HepG2 (cell line): ENCODE measurements around the gene MED28. TPM values are rescaled to one million over a fixed set of nuclear protein-coding genes. Genes with fewer than 3 reads are reported as not detected.
A peak's percentile ranks its signal among the peaks of the same experiment; 100 is the strongest.

ENCODE experiments used
- ATAC-seq: fragments of 200-7000 bp; cut with Tn5 transposase; 3 replicates; pipeline ENCODE4 v1.9.1; 2020; ENCODE audit warnings: mild to moderate bottlenecking, moderate library complexity
- BruUV-seq: library from RNA; stranded (reverse); fragments of 400-500 nt; replicated peaks from 2 replicates; lab custom pipeline; 2021; lab: Mats Ljungman, UMichigan
- CTCF ChIA-PET: fragments of 300-600 bp; formaldehyde crosslinking; extraction: SDS; loops from one replicate; lab custom pipeline; 2021; ENCODE audit warnings: low total read pairs, inconsistent platforms, low intra/inter-chr PET ratio; lab: Yijun Ruan, JAX
- POLR2A ChIA-PET: fragments of 350-600 bp; sonication (Branson Sonifier 250); formaldehyde crosslinking; loops from one replicate; lab custom pipeline; 2020; ENCODE audit warnings: antibody characterized with exemption, inconsistent platforms; lab: Yijun Ruan, JAX
- DNase-seq: peaks from one replicate; pipeline ENCODE4 v3.0.0-alpha.2; 2015; ENCODE audit warnings: low spot score
- FAIRE-seq: peaks from 3 replicates; lab custom pipeline; 2011; peaks lifted over from hg19 to GRCh38; lab: Jason Lieb, UNC
- H2AFZ ChIP-seq: one replicate; pipeline ENCODE4 v1.6.1; 2011; ENCODE audit warnings: low read length, inconsistent platforms
- H3K27ac ChIP-seq: fragments of 300-600 bp; 3 replicates; pipeline ENCODE4 v1.8.0; 2011; ENCODE audit warnings: mixed run types, mild to moderate bottlenecking, mixed read lengths, low read length, inconsistent platforms; ENCODE audit not compliant: insufficient read depth; ENCODE audit errors: extremely low read length
- H3K27me3 ChIP-seq, 2 experiments: fragments of 200-600 bp in 1 of 2; 2 replicates in 1 of 2; 3 replicates in 1 of 2; pipeline versions ENCODE4 v1.6.0 to v1.8.0; 2011; ENCODE audit warnings: low read length in 2 of 2, mild to moderate bottlenecking in 2 of 2, moderate library complexity in 2 of 2, inconsistent platforms in 1 of 2; ENCODE audit not compliant: insufficient read depth in 2 of 2, control insufficient read depth in 1 of 2
- H3K36me3 ChIP-seq, 2 experiments: fragments of 200-600 bp in 1 of 2; replicated peaks in 1 of 2; 2 replicates in 1 of 2; 3 replicates in 1 of 2; pipeline versions ENCODE4 v1.5.1 to v1.8.0; 2011; ENCODE audit warnings: low read length in 2 of 2, inconsistent platforms in 1 of 2; ENCODE audit not compliant: insufficient read depth in 2 of 2, control insufficient read depth in 1 of 2
- H3K4me1 ChIP-seq: 2 replicates; pipeline ENCODE4 v1.5.1; 2012; ENCODE audit warnings: low read length, inconsistent platforms; ENCODE audit not compliant: insufficient read depth
- H3K4me2 ChIP-seq: 2 replicates; pipeline ENCODE4 v1.6.0; 2011; ENCODE audit warnings: low read depth, low read length, inconsistent platforms
- H3K4me3 ChIP-seq, 3 experiments: fragments of 200-600 bp in 1 of 3; sonication (generic), shearing (Covaris generic) in 1 of 3; replicated peaks in 1 of 3; 2 replicates each; pipeline ENCODE4 v1.5.1; 2011 to 2016; ENCODE audit warnings: low read length in 3 of 3, inconsistent platforms in 2 of 3, low read depth in 2 of 3, mild to moderate bottlenecking in 2 of 3, control low read depth in 1 of 3, mixed read lengths in 1 of 3; ENCODE audit not compliant: insufficient read depth in 1 of 3
- H3K79me2 ChIP-seq: one replicate; pipeline ENCODE4 v1.6.1; 2011; ENCODE audit warnings: low read length, inconsistent platforms; ENCODE audit not compliant: insufficient read depth
- H3K9ac ChIP-seq: 2 replicates; pipeline ENCODE4 v1.6.0; 2011; ENCODE audit warnings: mild to moderate bottlenecking, low read depth, low read length, inconsistent platforms; ENCODE audit not compliant: insufficient read depth
- H3K9me3 ChIP-seq: 2 replicates; pipeline ENCODE4 v1.5.1; 2012; ENCODE audit warnings: mild to moderate bottlenecking, low read length
- H4K20me1 ChIP-seq: 2 replicates; pipeline ENCODE4 v1.6.0; 2011; ENCODE audit warnings: inconsistent platforms, mild to moderate bottlenecking, low read length, moderate library complexity; ENCODE audit not compliant: insufficient read depth
- ASH2L ChIP-seq: fragments of 300-600, 200-600 bp; sonication (generic); IDR thresholded peaks from 2 replicates; pipeline ENCODE4 v1.7.0; 2017; ENCODE audit warnings: low read depth, mild to moderate bottlenecking, moderate library complexity, mixed read lengths, low read length; ENCODE audit not compliant: insufficient read length
- ATF7-NPFF ChIP-seq: sonication (generic); formaldehyde crosslinking; IDR thresholded peaks from 2 replicates; pipeline ENCODE4 v1.8.1; 2023; ENCODE audit warnings: mild to moderate bottlenecking, low read depth, missing genetic modification reagents, moderate library complexity
- DMAP1 ChIP-seq: IDR thresholded peaks from 2 replicates; pipeline ENCODE4 v1.6.1; 2016
- JUNB ChIP-seq: sonication (generic); formaldehyde crosslinking; IDR thresholded peaks from 2 replicates; pipeline ENCODE4 v1.8.0; 2022; ENCODE audit warnings: missing genetic modification reagents, mild to moderate bottlenecking, borderline replicate concordance
- MAFK ChIP-seq, 2 experiments: IDR thresholded peaks in 1 of 2; conservative IDR thresholded peaks in 1 of 2; 2 replicates each; pipeline ENCODE4 v1.6.1; 2011; ENCODE audit warnings: improper control_type of control experiment in 2 of 2, low read length in 2 of 2
- MIXL1 ChIP-seq: IDR thresholded peaks from 2 replicates; pipeline ENCODE4 v1.6.1; 2016
- MTA1 ChIP-seq: sonication (generic); formaldehyde crosslinking; IDR thresholded peaks from 2 replicates; pipeline ENCODE4 v1.4.0; 2020; ENCODE audit warnings: missing genetic modification reagents, mild to moderate bottlenecking, borderline replicate concordance
- POLR2AphosphoS5 ChIP-seq: IDR thresholded peaks from 2 replicates; pipeline ENCODE4 v1.6.1; 2012; ENCODE audit warnings: low read depth, low read length
- SIN3A ChIP-seq: IDR thresholded peaks from 2 replicates; pipeline ENCODE4 v1.6.1; 2011; ENCODE audit warnings: low read depth, mild to moderate bottlenecking, control low read depth, low read length, borderline replicate concordance
- SIX1 ChIP-seq: sonication (generic); formaldehyde crosslinking; IDR thresholded peaks from 2 replicates; pipeline ENCODE4 v1.4.0; 2020; ENCODE audit warnings: missing genetic modification reagents, borderline replicate concordance
- SIX4 ChIP-seq: sonication (generic); formaldehyde crosslinking; IDR thresholded peaks from 2 replicates; pipeline ENCODE4 v1.4.0; 2020; ENCODE audit warnings: missing genetic modification reagents
- TAF15 ChIP-seq: fragments of 200-400 bp; formaldehyde crosslinking; IDR thresholded peaks from one replicate; pipeline ENCODE4 v1.6.1; 2018; ENCODE audit warnings: mild to moderate bottlenecking, low read depth, low read length; ENCODE audit not compliant: poor library complexity, severe bottlenecking
- USF2 ChIP-seq, 2 experiments: sonication (generic) in 1 of 2; formaldehyde crosslinking in 1 of 2; IDR thresholded peaks; 2 replicates each; pipeline versions ENCODE4 v1.5.1 to v1.6.1; 2011 to 2020; ENCODE audit warnings: borderline replicate concordance in 1 of 2, low read depth in 1 of 2, low read length in 1 of 2, mild to moderate bottlenecking in 1 of 2, missing genetic modification reagents in 1 of 2, moderate library complexity in 1 of 2
- ZMYM4 ChIP-seq: sonication (generic); formaldehyde crosslinking; IDR thresholded peaks from 2 replicates; pipeline ENCODE4 v1.8.1; 2023; ENCODE audit warnings: mild to moderate bottlenecking, missing genetic modification reagents
- ZNF24 ChIP-seq: fragments of 450-650 bp; IDR thresholded peaks from 2 replicates; pipeline ENCODE4 v1.6.1; 2017; ENCODE audit warnings: antibody characterized with exemption, mild to moderate bottlenecking
- ZNF430 ChIP-seq: sonication (generic); formaldehyde crosslinking; IDR thresholded peaks from 2 replicates; pipeline ENCODE4 v1.9.0; 2021; ENCODE audit warnings: mild to moderate bottlenecking, missing genetic modification reagents
- ZNF639 ChIP-seq: conservative IDR thresholded peaks from 2 replicates; pipeline ENCODE4 v1.6.1; 2018; ENCODE audit warnings: missing genetic modification reagents
- ZNF652 ChIP-seq: IDR thresholded peaks from 2 replicates; pipeline ENCODE4 v1.6.1; 2016; ENCODE audit warnings: low read depth, borderline replicate concordance
- ZSCAN29 ChIP-seq: sonication (generic); formaldehyde crosslinking; conservative IDR thresholded peaks from 2 replicates; pipeline ENCODE4 v1.4.0; 2020; ENCODE audit warnings: mild to moderate bottlenecking, missing genetic modification reagents
- ZSCAN31 ChIP-seq: sonication (generic); formaldehyde crosslinking; IDR thresholded peaks from 2 replicates; pipeline ENCODE4 v1.5.0; 2020; ENCODE audit warnings: low read depth, mild to moderate bottlenecking, missing genetic modification reagents
- WGBS: methylation state at CpG from one replicate; pipeline ENCODE4 v1.1.6; 2017; ENCODE audit warnings: low lambda C conversion rate; 5-methylcytosine and 5-hydroxymethylcytosine counted together
- in situ Hi-C: cut with HindIII; loops from 2 replicates; pipeline ENCODE4 v1.10.0; 2017; ENCODE audit warnings: low pct_unique_long_range_greater_than_20kb; ENCODE audit not compliant: extremely low pct_ligation_motif_present
- intact Hi-C: fragments of 100-400 bp; cut with micrococcal nuclease; formaldehyde crosslinking; loops from one replicate; pipeline ENCODE4 v1.10.0; 2022; ENCODE audit not compliant: unreplicated experiment
- polyA plus RNA-seq, 8 experiments: library from polyadenylated mRNA; depleted of rRNA in 3 of 8; stranded (reverse) in 7 of 8; unstranded in 1 of 8; fragments of >200 nt; fragmentation: Illumina TruSeq in 4 of 8; extraction: Trizol in 4 of 8; gene quantifications; 2 replicates each; pipeline versions ENCODE4 v1.2.1 to v1.2.3, GENCODE V29; 2011 to 2016; ENCODE audit warnings: low read depth in 4 of 8, missing spikeins in 1 of 8, mixed read lengths in 1 of 8; ENCODE audit not compliant: insufficient read depth in 1 of 8
- total RNA-seq, 5 experiments: library from RNA; depleted of rRNA; stranded (reverse); fragments of >200 nt; fragmentation: Illumina TruSeq; extraction: Trizol; gene quantifications; 2 replicates each; pipeline ENCODE4 v1.2.3, GENCODE V29; 2016; ENCODE audit warnings: low read depth in 1 of 5

Gene MED28
- total and polyA plus RNA-seq, 2 of the 13 experiments (the other 11 are each of a cell fraction or from before 2014, with no cell fraction given), result 41.3 to 65.7 TPM

- WGBS, result 4% methylated on average over 3 of the region's 3 CpGs
- FAIRE-seq (no peak), ATAC-seq (peak; percentile 37), DNase-seq (no peak)
- no peaks in the 10 kb centered on the region for H3K9me3 ChIP-seq
- no TSS peak for BruUV-seq
- intact Hi-C loops, result no loop called here
- no peaks in the 10 kb centered on the region for H4K20me1 ChIP-seq
- H3K79me2 ChIP-seq, result no peaks in the 10 kb centered on the region
- H3K27me3 ChIP-seq, result no peaks in the 10 kb centered on the region; a peak in 1 of 5 replicates
- CTCF ChIA-PET, result no interaction called here
- no peak overlapping the region for H3K4me3 ChIP-seq
- no peaks in the 10 kb centered on the region for H3K36me3 ChIP-seq
- H3K27ac ChIP-seq, result no peak overlapping the region
- H3K9ac ChIP-seq, result no peak overlapping the region
- peaks cover 17% of the 10 kb centered on the region for H3K4me1 ChIP-seq
- no peak overlapping the region for H3K4me2 ChIP-seq
- TF ChIP-seq ZNF639 (CRISPR knock-in tag) (no peak), ZNF430 (CRISPR knock-in tag) (no peak), ZSCAN31 (CRISPR knock-in tag) (no peak), USF2 (IDR thresholded peaks at IDR 0.05; ENCODE audit: low read depth, low read length) (no peak), USF2 (CRISPR knock-in tag; IDR thresholded peaks at IDR 0.05; ENCODE audit: borderline replicate concordance) (no peak), POLR2AphosphoS5 (no peak), ZMYM4 (CRISPR knock-in tag) (no peak), JUNB (CRISPR knock-in tag) (no peak), ZNF652 (no peak), SIX4 (CRISPR knock-in tag) (no peak), MTA1 (no peak), MAFK (conservative IDR thresholded peaks at IDR 0.05 in 1 of 2, IDR thresholded peaks at IDR 0.05 in 1 of 2; ENCODE audit: low read length in 2 of 2) (no peak), TAF15 (no peak), MIXL1 (no peak), ZSCAN29 (CRISPR knock-in tag) (no peak), DMAP1 (CRISPR knock-in tag) (no peak), SIX1 (CRISPR knock-in tag) (no peak), SIN3A (no peak), ASH2L (no peak), ATF7-NPFF (CRISPR knock-in tag) (no peak), ZNF24 (no peak)
- no peak overlapping the region for H2AFZ ChIP-seq
- in situ Hi-C loops, result no loop called here
- POLR2A ChIA-PET, result no interaction called here
Measured at GRCh38 chr4:17667253-17667652, 52.8 kb downstream of the MED28 start.
